HepG2 (cell line): Measurements from ENCODE around the gene TKTL1. TPM values are rescaled to one million over a fixed set of nuclear protein-coding genes. Genes with fewer than 3 reads are reported as not detected.
"Not testable (repeated sequence)": the region's sequence is repeated elsewhere in the genome, so short reads cannot be mapped to it uniquely, and the experiment has no call there.

Source experiments
- ATAC-seq: fragments of 200-7000 bp; cut with Tn5 transposase; 3 replicates; pipeline ENCODE4 v1.9.1; 2020; ENCODE audit warnings: mild to moderate bottlenecking, moderate library complexity
- BruUV-seq: library from RNA; stranded (reverse); fragments of 400-500 nt; replicated peaks from 2 replicates; lab custom pipeline; 2021; lab: Mats Ljungman, UMichigan
- CTCF ChIA-PET: fragments of 300-600 bp; formaldehyde crosslinking; extraction: SDS; loops from one replicate; lab custom pipeline; 2021; ENCODE audit warnings: low total read pairs, inconsistent platforms, low intra/inter-chr PET ratio; lab: Yijun Ruan, JAX
- POLR2A ChIA-PET: fragments of 350-600 bp; sonication (Branson Sonifier 250); formaldehyde crosslinking; loops from one replicate; lab custom pipeline; 2020; ENCODE audit warnings: antibody characterized with exemption, inconsistent platforms; lab: Yijun Ruan, JAX
- DNase-seq: peaks from one replicate; pipeline ENCODE4 v3.0.0-alpha.2; 2015; ENCODE audit warnings: low spot score
- FAIRE-seq: peaks from 3 replicates; lab custom pipeline; 2011; peaks lifted over from hg19 to GRCh38; lab: Jason Lieb, UNC
- H2AFZ ChIP-seq: one replicate; pipeline ENCODE4 v1.6.1; 2011; ENCODE audit warnings: low read length, inconsistent platforms
- H3K27ac ChIP-seq: fragments of 300-600 bp; 3 replicates; pipeline ENCODE4 v1.8.0; 2011; ENCODE audit warnings: mixed run types, mild to moderate bottlenecking, mixed read lengths, low read length, inconsistent platforms; ENCODE audit not compliant: insufficient read depth; ENCODE audit errors: extremely low read length
- H3K27me3 ChIP-seq, 2 experiments: fragments of 200-600 bp in 1 of 2; 2 replicates in 1 of 2; 3 replicates in 1 of 2; pipeline versions ENCODE4 v1.6.0 to v1.8.0; 2011; ENCODE audit warnings: low read length in 2 of 2, mild to moderate bottlenecking in 2 of 2, moderate library complexity in 2 of 2, inconsistent platforms in 1 of 2; ENCODE audit not compliant: insufficient read depth in 2 of 2, control insufficient read depth in 1 of 2
- H3K36me3 ChIP-seq, 2 experiments: fragments of 200-600 bp in 1 of 2; replicated peaks in 1 of 2; 2 replicates in 1 of 2; 3 replicates in 1 of 2; pipeline versions ENCODE4 v1.5.1 to v1.8.0; 2011; ENCODE audit warnings: low read length in 2 of 2, inconsistent platforms in 1 of 2; ENCODE audit not compliant: insufficient read depth in 2 of 2, control insufficient read depth in 1 of 2
- H3K4me1 ChIP-seq: 2 replicates; pipeline ENCODE4 v1.5.1; 2012; ENCODE audit warnings: low read length, inconsistent platforms; ENCODE audit not compliant: insufficient read depth
- H3K4me2 ChIP-seq: 2 replicates; pipeline ENCODE4 v1.6.0; 2011; ENCODE audit warnings: low read depth, low read length, inconsistent platforms
- H3K4me3 ChIP-seq, 3 experiments: fragments of 200-600 bp in 1 of 3; sonication (generic), shearing (Covaris generic) in 1 of 3; replicated peaks in 1 of 3; 2 replicates each; pipeline ENCODE4 v1.5.1; 2011 to 2016; ENCODE audit warnings: low read length in 3 of 3, inconsistent platforms in 2 of 3, low read depth in 2 of 3, mild to moderate bottlenecking in 2 of 3, control low read depth in 1 of 3, mixed read lengths in 1 of 3; ENCODE audit not compliant: insufficient read depth in 1 of 3
- H3K79me2 ChIP-seq: one replicate; pipeline ENCODE4 v1.6.1; 2011; ENCODE audit warnings: low read length, inconsistent platforms; ENCODE audit not compliant: insufficient read depth
- H3K9ac ChIP-seq: 2 replicates; pipeline ENCODE4 v1.6.0; 2011; ENCODE audit warnings: mild to moderate bottlenecking, low read depth, low read length, inconsistent platforms; ENCODE audit not compliant: insufficient read depth
- H3K9me3 ChIP-seq: 2 replicates; pipeline ENCODE4 v1.5.1; 2012; ENCODE audit warnings: mild to moderate bottlenecking, low read length
- H4K20me1 ChIP-seq: 2 replicates; pipeline ENCODE4 v1.6.0; 2011; ENCODE audit warnings: inconsistent platforms, mild to moderate bottlenecking, low read length, moderate library complexity; ENCODE audit not compliant: insufficient read depth
- WGBS: methylation state at CpG from one replicate; pipeline ENCODE4 v1.1.6; 2017; ENCODE audit warnings: low lambda C conversion rate; 5-methylcytosine and 5-hydroxymethylcytosine counted together
- in situ Hi-C: cut with HindIII; loops from 2 replicates; pipeline ENCODE4 v1.10.0; 2017; ENCODE audit warnings: low pct_unique_long_range_greater_than_20kb; ENCODE audit not compliant: extremely low pct_ligation_motif_present
- intact Hi-C: fragments of 100-400 bp; cut with micrococcal nuclease; formaldehyde crosslinking; loops from one replicate; pipeline ENCODE4 v1.10.0; 2022; ENCODE audit not compliant: unreplicated experiment
- polyA plus RNA-seq, 8 experiments: library from polyadenylated mRNA; depleted of rRNA in 3 of 8; stranded (reverse) in 7 of 8; unstranded in 1 of 8; fragments of >200 nt; fragmentation: Illumina TruSeq in 4 of 8; extraction: Trizol in 4 of 8; gene quantifications; 2 replicates each; pipeline versions ENCODE4 v1.2.1 to v1.2.3, GENCODE V29; 2011 to 2016; ENCODE audit warnings: low read depth in 4 of 8, missing spikeins in 1 of 8, mixed read lengths in 1 of 8; ENCODE audit not compliant: insufficient read depth in 1 of 8
- total RNA-seq, 5 experiments: library from RNA; depleted of rRNA; stranded (reverse); fragments of >200 nt; fragmentation: Illumina TruSeq; extraction: Trizol; gene quantifications; 2 replicates each; pipeline ENCODE4 v1.2.3, GENCODE V29; 2016; ENCODE audit warnings: low read depth in 1 of 5

The TKTL1 gene
- total and polyA plus RNA-seq, 2 of the 13 experiments (the other 11 are each of a cell fraction or from before 2014, with no cell fraction given), result not detected

GRCh38 chrX:154247377-154248045, 48.1 kb upstream of the TKTL1 start:
- 18% methylated on average over 1 of the region's 17 CpGs for WGBS
- not testable (repeated sequence) for DNase-seq

GRCh38 chrX:154248076-154248475, 47.5 kb upstream of the TKTL1 start:
- H3K36me3 ChIP-seq, ATAC-seq, in situ Hi-C loops, DNase-seq, H3K9ac ChIP-seq, BruUV-seq, H2AFZ ChIP-seq, FAIRE-seq, H3K4me1 ChIP-seq, H4K20me1 ChIP-seq, H3K4me3 ChIP-seq, H3K4me2 ChIP-seq, POLR2A ChIA-PET, H3K9me3 ChIP-seq, H3K27ac ChIP-seq, CTCF ChIA-PET, H3K27me3 ChIP-seq, H3K79me2 ChIP-seq, intact Hi-C loops: not testable (repeated sequence)
- WGBS, result no CpG with 5 or more reads among the region's 10 CpGs

More at GRCh38 chrX:154247377-154248045, 48.1 kb upstream of the TKTL1 start:
- H3K4me3 ChIP-seq, H4K20me1 ChIP-seq, H3K36me3 ChIP-seq, H3K27ac ChIP-seq, intact Hi-C loops, H3K9ac ChIP-seq, H3K4me2 ChIP-seq, in situ Hi-C loops, FAIRE-seq, H2AFZ ChIP-seq, H3K4me1 ChIP-seq, H3K79me2 ChIP-seq, CTCF ChIA-PET, BruUV-seq, H3K9me3 ChIP-seq, POLR2A ChIA-PET, H3K27me3 ChIP-seq, ATAC-seq: not testable (repeated sequence)

GRCh38 chrX:154257282-154257681, 38.3 kb upstream of the TKTL1 start, which contains the start of gene OPN1MW3:
Gene OPN1MW3 (plus strand): TSS chrX:154257582. CDS start chrX:154257620, 38 bp downstream.
- H3K4me2 ChIP-seq, BruUV-seq, H3K9me3 ChIP-seq, H3K4me1 ChIP-seq, H2AFZ ChIP-seq, H3K27me3 ChIP-seq, FAIRE-seq, CTCF ChIA-PET, H3K4me3 ChIP-seq, DNase-seq, H3K36me3 ChIP-seq, in situ Hi-C loops, intact Hi-C loops, H4K20me1 ChIP-seq, H3K9ac ChIP-seq, ATAC-seq, POLR2A ChIA-PET, H3K79me2 ChIP-seq, H3K27ac ChIP-seq: not testable (repeated sequence)
- no CpG with 5 or more reads among the region's 17 CpGs for WGBS

GRCh38 chrX:154258711-154259110, 36.9 kb upstream of the TKTL1 start:
- ATAC-seq, H3K9ac ChIP-seq, H3K4me2 ChIP-seq, H3K27ac ChIP-seq, intact Hi-C loops, FAIRE-seq, H2AFZ ChIP-seq, H3K9me3 ChIP-seq, DNase-seq, H3K27me3 ChIP-seq, H3K4me1 ChIP-seq, BruUV-seq, H4K20me1 ChIP-seq, in situ Hi-C loops, H3K79me2 ChIP-seq, CTCF ChIA-PET, POLR2A ChIA-PET, H3K4me3 ChIP-seq, H3K36me3 ChIP-seq: not testable (repeated sequence)
- no CpG with 5 or more reads among the region's 10 CpGs for WGBS
